Activated T-cell treated with anti-CD3 and anti-CD28 coated beads for 4 hours (primary cell): ENCODE results near the gene EDN1.
"Not testable (repeated sequence)": the region's sequence is repeated elsewhere in the genome, so short reads cannot be mapped to it uniquely, and the experiment has no call there.

ENCODE experiments used
- DNase-seq: peaks from one replicate; pipeline ENCODE4 v3.0.0-alpha.2; 2020

The EDN1 gene

DNA sequence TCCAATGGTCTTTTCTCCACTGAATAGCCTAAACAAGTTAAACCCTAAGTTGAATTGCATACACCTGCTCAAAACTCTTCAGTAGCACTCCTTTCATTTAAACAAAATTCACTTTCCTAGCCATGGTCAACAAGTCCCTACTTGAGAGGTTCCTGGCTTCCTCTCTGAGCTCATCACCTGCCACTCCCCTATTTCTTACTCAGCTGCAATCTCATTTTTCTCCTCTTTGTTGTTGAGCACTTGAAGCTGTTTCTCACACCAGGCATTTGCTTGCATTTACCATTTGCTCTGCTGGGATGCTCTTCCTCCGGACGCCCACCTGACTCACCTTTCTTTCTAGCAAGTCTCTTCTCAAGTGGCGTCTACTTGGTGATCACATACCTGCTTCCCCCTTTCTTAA lies 38.5 kb downstream of the EDN1 start:
- DNase-seq, result no peak

DNA sequence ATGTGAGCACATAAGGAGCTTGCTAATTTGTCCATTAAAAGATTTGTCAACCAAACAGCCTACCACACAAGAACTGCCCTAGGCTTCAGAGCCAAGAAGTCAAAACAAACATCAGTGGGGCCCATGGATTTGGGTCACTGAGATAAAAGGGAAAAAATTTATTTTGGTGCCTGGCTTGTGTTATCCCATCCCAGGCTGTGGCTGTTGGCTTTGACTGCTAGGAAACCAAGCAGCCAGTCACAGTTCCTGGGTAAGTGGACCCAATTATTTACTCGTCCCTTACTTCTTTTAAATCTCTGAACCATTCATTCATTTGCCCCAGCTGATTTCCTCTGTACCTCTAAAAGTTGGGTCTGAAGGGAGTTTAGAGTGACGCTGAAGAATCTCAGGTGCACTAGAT lies 41.3 kb downstream of the EDN1 start:
- DNase-seq, result no peak

DNA sequence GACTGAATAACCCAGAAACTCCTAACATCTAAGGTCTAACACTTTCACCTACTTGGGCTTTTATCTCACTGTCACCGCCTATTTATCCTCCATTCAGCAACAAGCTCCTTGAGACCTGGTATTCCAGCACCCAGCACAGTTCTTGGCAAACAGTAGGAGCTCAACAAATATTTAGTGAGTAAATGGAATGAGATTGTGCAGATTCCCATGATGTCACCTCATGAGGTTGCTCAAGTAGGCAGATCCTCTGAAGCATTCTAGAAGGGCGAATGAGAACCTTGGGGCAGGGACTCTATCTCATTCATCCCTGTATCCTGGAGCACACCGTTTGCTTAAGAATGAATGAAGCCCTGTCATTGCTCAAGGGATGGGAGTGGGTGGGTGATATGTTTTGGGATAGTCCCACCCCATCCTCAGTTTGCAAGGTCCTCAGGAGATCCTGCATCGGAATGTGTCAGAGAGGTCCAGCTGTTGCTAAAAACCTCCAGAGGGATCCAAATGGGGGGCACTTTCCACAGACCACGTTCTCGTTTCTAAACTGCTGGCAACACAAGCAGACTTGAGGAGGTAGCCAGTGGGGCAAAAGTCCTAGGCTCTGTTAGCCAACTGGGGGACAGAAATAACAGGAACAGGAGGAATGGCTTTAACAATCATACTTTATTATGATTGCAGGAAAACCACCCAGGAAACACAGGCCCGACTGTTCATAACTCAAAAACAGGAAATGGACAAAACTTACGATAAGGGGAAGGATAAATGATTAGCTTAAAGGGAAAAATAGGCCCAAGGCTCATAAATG lies 42.0 kb downstream of the EDN1 start:
- DNase-seq, result no peak

DNA sequence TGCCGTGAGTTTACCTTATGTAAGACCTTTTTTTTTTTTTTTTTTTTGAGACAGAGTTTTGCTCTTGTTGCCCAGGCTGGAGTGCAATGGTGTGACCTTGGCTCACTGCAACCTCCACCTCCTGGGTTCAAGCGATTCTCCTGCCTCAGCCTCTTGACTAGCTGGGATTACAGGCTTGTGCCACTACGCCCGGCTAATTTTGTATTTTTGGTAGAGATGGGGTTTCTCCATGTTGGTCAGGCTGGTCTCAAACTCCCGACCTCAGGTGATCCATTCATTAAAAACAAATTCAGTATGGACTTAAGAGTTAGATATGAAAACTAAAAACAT lies 42.6 kb downstream of the EDN1 start:
- not testable (repeated sequence) for DNase-seq

DNA sequence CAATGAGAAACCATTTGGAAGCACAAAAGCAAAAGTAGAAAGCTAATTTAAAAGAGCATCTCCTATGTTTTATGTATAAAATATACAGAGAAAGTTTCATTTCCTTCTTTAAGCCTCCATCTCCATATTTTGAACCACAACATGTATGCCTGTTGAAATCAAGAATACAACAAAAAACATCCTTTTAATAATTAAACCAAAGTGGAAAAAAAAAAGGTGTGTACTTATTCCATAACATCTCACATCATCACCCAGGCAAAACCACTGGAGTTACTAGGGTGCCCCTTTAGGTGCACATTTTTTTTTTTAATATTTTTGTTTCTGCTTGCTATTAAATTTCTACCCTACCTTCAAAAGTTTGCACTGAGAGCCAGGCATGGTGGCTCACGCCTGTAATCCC lies 43.0 kb downstream of the EDN1 start:
- no peak for DNase-seq

DNA sequence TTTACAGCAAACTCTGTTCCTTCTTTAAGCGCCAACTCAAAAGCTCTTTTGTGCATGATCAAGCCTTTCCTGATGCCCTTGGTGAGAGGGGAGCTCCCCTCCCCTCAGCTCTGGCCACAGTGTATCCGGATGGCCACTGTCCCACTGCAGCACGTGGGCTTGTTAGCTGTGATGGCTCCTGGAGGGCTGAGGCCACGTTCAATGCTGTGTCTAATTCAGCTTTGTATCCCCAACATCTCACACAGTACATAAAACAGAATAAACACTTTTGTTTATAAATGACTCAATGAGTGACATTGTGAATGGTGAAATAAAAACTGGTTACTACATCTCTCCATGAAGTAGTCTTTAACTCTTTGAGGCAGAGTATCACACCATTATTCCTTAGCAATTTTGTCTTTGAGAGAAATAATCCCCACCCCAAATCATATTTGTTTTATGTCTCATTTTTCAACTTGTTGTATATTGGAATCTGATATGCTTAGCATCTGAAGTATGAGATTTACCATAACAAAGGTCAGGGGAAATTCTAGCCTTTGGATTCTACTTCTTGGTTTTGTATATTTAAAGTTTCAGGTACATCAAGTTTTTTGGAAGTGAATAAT lies 44.5 kb downstream of the EDN1 start:
- DNase-seq, result no peak

DNA sequence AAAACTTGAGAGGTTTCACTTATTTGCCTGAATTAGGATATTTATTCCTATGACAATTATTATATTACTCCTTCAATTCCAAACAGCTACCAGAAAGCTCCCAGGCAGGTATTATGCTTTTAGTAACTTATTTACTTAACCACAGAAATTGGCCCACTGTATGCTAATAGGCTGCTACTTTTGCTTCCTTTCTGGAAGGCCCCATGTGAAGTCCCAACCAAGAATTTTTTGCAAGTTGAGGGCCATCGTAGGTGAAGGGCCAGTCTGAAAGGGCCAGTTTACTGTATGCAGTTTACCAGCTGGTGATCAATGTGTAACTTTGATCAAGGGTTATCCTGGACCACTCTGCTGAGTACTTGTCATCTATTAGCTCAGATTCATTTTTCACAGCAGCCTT lies 45.0 kb downstream of the EDN1 start:
- DNase-seq, result no peak

DNA sequence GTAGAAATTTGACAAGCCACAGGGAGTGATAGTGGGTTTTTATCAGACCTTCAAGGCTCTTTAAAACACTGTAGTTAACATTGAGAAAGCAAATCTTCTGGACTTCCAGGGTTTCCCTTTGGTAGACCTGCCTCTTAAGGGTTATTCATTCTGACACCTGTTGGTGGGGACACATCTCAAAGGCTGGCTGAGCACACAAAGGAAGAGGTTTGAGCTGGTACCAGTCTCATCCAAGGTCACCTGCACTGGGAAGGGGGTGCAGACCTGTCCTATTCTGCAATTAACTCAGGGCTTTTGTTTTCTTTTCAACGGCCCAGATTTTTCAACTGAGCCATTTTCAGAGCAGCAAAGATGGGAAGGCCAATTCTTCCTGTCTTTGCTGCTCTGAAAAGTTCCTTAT lies 45.6 kb downstream of the EDN1 start:
- no peak for DNase-seq

DNA sequence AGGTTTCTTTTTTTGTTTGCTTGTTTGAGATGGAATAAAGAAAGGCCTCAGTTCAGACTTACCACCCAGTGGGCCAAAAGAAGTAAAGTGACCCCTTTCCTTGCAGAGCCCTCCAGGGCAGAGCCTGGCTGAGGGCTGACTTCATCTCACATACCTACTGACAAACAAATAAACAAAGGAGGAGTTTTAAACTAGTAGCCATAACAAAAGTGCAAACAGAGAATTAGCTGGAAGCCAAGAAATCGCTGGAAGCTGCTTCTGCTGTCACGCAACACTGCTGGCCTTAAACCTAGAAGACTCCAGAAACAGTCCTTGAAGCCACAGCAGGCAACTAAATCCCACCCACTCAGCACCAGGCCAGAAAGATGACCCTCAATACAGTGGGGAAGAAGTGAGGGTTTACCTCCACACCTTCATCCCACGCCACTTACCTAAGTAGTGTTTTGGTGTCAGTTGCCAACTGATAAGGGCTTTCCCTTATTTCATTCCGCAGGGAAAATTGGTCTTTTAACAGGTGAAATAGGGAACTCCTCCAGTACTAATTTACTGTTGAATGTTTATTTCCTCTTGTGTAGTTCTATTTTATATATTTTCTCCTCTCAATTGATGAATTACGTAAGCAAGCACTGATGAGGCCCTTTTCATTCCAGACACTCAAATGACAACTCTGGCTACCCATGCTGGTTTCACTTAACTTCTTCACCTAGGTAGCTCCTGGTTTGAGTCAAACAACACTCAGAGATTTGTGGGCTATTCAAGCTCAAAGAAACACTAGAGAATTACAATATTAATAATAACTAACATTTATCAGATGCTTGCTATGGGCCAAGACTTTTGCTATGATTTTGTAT lies 46.2 kb downstream of the EDN1 start:
- no peak for DNase-seq

DNA sequence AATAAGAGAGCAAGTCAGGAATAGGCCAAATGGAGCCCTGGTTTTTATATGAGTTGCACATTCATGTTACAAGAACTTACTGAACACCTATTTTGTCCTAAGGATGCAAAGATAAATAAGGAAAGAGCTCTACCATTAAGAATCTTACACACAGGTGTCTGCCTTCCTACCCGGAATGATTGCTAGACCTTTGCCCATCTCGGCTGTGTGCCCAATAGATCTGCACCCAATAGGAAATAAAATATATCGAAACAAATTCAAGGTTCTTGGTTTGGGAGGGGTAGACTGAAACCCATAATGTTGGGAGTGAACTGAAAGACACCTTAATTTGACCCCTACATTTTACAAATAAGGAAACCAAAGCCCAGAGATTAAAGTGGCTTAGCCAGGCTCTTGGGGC lies 48.9 kb downstream of the EDN1 start:
- no peak for DNase-seq

DNA sequence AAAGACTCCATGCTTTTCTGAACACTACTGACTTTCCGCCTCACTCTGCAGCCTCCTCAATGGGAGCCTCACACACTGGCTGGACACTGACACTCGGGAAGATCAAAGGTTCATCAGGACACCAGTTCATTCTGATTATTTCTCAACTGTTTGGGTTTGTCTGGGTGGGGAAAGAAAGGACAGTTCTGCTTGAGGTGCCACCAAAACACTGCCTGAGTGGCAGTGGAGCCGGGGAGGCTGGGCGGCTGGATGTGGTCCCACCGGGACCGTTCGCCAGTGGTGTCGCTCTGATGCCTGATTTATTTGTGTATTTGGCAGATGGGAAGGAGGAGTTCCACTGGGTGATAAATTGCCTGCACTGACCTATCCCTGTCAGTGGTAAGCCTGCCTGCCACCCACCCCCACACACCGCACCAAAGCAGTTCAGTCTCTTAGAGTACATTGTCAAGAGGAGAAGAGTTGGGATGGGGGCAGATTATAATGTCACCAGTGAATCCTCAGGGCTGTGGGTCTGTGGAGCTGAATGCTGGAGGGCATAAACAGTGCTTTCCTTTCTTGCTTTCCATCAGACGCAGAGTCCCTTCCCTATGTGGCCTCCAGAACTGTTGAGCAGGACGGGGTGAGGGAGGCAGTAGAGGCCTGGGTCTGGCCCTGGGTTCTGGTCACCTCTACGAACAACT lies 49.8 kb downstream of the EDN1 start:
- DNase-seq, result no peak

DNA sequence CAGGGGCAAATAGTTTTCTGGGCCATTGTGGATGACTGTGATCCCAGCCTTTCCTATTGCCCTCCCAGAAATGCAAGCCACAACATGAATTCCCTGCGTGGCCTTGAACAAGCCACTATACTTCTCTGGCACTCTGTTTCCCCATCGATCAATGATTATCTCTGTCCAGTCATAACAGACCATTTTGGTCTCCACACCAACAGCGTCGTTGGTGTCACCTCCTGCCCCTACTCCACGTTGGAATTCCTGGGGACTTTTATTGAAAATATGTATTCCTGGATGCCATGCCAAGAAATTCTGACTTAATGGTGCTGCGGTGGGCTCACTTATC lies 50.3 kb downstream of the EDN1 start:
- DNase-seq, result no peak

DNA sequence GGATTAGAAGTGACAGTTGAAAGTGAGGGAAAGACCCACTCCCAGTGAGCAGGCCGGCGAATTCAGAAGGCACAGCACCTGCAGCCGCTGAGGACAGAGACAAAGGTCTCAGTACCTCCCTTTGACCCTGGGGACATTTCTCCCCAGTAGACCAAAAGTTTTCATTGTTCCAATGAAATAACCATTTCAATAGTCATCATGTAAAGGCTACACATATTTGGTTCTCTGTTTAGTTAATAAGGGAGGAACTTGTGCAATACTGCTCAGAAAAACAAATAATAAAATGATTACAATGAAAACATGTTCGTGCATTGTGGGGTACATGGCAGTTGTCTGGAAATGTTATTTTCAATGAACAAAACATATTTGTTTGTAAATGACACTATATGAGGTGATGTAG lies 52.5 kb downstream of the EDN1 start:
- DNase-seq, result no peak

DNA sequence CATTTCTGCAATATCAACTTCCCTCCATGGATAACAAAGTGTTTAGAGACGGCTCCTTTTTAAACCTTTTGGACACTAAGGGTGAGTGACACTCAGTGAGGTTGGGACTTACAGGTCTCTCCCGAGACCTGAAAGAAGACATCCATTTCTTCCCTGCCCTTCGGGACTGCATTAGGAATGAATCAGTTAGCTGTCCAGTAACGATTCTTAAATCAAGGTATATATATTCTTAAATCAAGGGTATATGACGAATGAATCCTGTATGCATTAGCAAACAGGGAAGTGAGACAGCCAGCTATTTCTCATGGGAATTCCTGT lies 52.9 kb downstream of the EDN1 start:
- DNase-seq, result no peak

DNA sequence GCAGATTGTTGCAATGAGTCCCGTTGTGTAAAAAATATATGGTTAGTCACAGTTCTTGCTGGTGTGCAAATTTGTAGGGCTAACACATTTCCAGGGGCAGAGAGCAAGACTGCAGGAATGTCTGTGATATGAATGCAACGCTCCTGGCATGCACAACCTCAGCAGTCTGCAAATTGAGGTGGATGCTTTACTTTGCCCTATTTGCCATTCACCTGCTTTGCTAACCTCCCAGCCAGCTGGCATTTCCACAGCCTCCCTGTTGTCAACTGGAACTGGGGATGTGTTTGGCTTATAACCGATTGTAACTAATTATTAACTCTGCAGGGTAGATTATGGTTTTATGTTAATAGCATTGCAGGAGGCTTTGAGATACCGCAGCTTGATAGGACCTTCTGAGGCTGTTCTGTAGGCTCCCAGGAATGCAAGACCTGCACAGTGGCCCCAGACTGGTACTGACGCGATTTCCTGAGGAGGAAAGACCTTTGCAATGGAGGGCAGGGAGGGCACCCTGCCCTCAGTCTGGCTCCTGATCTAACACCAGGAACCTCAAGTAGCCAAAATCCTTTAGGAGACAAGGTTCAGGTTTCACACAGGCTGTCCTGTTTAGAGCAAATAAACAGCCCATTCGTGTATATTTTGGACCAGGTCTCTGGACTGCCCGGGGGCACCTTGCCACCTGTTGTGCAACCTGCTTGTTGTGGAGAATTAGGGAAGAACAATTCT lies 53.4 kb downstream of the EDN1 start:
- DNase-seq, result no peak

DNA sequence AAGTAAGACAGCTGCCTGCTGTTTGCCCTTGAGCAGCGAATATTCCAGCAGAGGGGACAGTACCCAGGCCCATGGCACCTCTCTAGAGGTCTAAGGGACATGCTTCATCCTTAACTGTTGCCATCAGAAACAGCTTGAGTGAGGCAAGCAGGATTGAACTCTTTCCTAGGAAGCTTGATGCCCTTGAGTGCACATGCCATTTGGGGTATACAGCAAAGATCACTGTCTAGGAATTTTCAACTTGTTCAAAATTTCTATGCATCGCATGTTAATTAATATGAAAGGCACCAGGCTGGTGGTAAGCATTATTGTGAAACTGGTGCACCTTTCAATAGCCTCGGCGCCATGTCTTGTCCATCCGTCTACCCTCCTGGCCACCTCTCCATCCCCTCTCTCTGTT lies 54.1 kb downstream of the EDN1 start:
- no peak for DNase-seq

DNA sequence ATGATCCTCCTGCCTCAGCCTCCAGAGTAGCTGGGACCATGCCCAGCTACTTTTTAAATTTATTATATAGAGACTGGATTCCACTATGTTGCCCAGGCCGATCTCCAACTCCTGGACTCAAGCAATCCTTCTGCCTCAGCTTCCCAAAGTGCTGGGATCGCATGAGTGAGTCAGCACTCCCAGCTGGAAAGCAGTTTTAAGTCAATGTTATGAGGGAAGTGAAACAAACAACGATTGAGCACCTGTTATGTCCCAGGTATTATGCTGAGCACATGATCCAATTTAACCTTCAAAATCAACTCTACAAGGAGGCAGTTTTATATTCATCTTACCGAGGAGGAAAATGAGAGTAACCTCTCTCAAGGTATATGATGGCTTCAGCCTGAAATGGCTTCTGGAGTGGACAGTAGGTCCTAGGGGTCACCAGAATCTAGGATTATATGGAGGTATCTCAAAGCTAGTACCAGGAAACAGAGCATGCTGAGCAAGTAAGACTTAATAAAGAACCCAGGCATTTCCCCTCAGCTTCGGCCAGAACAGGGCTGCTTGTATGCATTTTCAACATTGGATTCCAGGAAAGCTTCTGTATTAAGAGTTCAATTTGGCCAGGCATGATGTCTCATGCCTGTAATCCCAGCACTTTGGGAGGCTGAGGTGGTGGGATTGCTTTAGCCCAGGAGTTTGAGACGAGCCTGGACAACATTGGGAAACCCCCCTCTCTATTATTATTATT lies 55.0 kb downstream of the EDN1 start:
- no peak for DNase-seq

DNA sequence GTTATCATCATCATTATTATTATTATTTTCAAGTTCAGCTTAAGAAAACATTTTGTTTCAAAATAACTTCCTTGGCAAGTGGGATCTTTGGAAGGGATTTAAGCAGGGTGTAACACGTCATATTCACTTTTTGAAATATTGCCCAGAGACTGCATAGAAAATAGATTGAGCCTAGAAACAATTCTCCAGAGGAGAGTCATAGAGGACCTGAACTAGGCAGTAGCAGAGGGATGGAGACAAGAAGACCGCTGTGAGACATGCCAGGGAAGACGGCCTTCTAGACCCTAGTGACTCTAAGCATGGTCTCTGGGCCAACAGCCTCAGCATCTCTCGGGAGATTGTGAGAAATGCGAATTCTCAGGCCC lies 55.5 kb downstream of the EDN1 start:
- DNase-seq, result no peak
